Cortex of kidney (tissue), 1 donor: ENCODE measurements around the gene CDC42.

Experiments used
- DNase-seq: peaks from one replicate; lab custom pipeline; 2025; lab: John Stamatoyannopoulos, UW

The CDC42 gene

DNA sequence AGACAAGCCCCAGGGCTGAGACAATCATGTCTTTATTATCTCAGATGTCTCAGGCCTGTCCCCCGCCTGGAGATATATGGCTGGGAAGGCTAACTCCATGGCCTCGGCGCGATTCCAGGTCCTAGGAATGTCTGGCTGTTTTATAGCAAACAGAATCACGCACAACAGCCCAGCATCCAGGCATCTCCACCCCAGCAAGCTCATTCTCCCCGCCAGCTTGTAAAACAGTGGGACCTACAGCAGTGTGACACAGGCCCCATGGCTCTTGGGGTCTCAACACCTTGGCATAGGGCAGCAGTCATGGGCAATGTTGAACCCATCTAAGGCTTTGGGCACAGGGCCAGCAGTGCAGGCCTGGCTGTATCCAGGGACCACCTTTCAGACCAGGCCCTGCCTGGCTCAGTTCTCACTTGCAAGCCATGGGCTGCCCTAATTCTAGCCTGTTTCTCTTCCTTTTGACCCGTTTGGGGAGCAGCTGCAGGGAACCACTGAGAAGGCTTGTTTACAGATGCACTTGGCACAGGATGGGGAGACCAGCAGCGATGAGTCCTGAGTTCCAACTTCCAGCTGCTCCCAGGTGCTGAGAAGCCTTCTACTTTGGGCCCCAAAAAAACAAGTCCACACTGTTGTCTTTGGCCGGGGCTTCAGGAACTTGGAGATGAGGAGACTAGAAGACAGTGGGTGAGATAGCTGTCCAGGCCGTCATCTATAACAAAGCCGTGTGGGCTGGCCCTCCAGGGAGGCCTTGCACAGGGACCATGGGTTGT, 56.0 kb downstream of the CDC42 start:
- no peak for DNase-seq

DNA sequence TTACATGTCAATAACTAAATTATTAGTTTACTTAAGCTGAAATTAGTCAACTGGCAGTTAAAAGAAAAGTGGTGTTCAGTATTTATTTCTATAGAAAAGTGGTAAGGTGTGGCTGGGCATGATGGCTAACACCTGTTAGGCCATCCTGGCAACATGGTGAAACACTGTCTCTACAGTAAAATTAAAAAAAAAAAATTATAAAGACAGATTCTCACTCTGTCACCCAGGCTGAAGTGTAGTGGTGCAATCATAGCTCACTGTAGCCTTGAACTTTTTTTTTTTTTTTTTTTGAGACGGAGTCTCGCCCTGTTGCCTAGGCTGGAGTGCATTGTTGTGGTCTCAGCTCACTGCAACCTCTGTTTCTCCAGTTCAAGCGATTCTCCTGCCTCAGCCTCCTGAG, 57.5 kb downstream of the CDC42 start:
- DNase-seq = no peak

DNA sequence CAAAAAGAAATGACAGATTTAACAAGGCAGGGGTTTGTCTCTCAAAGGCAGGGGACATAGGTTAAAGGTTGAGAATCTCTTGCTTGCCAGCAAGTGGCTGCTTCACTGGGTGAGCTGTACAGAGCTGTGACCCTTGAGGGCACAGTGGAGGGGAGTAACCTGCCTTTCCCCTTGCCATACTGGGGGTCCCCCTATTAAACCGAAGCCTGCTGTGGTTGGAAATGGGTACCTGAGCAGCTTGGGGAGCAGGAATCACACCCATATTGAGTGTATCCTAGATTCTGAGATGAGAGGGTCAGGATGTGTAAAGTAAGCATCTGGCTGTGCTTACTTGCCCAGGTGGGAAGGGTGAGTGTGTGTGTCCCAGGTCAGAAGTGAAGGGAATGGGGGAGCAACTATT, 58.6 kb downstream of the CDC42 start:
- no peak for DNase-seq

DNA sequence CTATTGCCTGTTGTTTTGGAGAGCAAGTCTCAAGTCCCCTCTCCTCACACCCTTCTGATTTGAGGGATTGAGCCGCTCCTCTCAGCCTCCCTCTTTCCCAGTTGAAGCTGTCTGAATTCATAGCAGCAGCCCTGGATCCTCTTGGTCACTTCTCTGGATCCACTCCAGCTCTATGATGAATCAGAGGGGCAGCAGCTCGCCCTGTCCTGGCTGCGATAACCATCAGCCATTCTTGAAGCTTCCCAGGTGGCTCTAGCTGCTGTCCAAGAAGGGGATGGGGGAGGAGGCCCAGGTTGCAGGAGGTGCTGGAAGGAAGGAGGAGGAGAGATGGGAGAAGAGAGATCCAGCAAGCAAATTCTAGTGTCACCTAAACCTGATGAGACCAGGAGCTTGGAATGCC, 59.1 kb downstream of the CDC42 start:
- no peak for DNase-seq

DNA sequence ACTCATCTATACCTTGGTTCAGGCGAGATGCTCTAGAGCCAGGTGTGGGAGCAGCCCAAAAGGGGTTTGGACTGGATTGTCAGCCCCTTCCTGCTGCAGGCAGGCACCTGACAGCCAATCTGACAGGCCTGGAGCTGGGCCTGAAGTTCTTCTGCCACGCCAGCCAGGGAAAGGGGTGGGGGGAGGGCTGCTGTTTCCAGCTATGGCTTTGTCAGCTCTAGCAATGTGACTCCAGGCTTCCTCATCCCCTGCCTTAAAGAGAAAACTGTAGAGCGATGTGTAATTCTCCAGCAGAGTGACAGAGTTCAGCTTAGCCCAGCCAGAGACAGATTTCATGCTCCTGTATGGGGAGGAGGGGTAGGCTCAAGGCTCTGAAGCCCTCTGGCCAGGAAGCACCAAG, 60.0 kb downstream of the CDC42 start:
- DNase-seq = no peak

DNA sequence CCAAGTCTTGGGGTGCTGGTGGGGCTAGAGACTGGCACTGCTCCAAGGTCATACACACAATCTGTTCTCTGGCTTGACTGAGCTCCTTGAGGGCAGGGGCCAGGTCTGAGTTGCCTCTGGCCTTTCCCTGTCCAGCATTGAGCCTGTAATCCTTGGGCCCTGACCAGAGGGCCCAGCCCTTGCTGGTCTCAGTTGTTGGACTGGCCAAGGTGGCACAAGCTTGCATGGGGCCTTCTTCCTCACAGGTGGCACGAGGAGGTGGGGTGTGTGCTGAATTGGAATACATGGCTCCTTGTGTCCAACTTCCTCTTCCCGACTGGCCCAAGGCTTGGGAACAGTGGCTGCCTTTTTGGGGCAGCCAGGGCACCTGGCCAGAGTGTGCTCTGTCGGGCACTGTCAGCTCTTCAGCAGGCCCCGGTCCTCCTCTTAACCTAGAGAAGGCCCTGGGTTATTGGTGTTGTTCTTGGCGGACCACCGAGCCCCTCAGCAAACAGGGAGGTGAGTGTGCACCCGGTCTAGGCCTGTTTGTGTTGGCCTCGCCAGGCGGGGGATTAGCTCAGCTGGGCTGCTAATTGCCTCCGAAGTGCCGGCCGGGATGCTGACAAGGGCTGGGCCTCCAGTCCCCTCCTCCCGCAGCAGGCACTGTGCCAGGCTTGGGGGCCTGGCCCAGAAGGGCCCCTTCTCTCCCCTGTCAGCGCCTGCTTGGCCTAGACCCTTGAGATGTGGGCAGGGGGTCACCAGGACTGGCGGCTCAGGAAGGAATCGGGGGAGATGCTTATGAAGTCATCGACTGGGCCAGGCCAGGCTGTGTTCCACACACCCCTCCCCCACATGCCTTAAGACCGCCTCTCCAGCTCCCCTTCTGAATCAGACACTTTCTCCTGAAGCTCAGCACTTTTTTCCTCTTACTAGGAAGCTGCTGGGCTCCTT, 61.8 kb downstream of the CDC42 start:
- no peak for DNase-seq

DNA sequence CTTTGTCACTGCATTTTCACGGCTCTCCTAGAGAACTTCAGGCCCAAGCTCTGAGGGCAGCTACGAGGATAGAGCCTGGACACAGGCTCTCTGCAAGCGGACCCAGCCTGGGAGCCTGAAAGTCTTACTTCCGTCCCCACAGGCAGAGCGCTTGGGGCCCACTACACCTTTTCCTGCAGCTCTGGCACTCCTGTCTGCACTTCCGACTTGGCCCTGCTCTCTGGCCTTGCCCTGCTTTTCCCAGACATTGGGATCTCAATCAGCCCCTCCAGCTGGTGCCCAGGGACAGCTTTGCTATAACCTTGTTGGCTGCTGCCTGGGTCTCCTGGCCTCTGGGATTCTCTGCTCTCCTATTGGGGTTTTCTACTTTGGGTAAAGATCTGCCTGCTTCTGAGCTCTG, 62.8 kb downstream of the CDC42 start:
- DNase-seq = no peak

DNA sequence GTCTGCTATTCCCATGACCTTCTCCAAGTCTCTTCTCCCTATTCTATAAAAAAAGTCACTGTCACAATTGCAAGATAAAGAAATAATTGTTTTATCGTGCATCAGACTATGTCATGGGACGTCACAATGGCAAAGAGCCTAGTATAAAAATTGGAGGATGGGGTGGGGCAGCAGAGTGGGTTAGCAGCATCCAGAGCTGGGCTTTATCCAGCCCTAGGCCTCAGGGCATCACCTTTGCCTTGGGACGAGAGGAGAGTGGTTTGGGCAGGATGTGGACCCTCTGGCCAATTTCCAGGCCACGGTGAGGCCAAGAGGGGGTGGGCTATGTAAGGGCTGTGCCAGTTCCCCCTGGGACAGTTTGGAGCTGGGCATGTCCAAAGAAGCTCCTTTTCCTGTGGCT, 64.7 kb downstream of the CDC42 start:
- no peak for DNase-seq

DNA sequence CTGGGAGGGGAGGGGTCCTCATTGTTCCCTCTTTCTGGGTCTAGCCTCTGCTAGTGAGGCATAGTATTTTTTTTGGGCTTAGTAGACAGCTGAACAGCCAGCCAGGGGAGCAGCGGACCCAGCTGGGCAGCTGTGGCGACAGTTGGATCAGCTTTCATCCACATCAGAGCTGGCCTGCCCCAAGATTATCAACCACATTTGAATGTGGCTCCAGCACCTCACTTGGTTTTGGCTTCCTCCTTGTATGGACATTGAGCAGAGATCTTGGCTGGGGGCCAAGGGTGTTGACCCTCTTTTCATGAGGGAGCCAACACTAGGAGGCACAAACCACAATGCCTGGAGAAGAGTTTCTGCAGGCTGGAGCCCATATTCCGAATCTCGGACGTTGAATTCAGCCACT, 65.3 kb downstream of the CDC42 start:
- DNase-seq = no peak

DNA sequence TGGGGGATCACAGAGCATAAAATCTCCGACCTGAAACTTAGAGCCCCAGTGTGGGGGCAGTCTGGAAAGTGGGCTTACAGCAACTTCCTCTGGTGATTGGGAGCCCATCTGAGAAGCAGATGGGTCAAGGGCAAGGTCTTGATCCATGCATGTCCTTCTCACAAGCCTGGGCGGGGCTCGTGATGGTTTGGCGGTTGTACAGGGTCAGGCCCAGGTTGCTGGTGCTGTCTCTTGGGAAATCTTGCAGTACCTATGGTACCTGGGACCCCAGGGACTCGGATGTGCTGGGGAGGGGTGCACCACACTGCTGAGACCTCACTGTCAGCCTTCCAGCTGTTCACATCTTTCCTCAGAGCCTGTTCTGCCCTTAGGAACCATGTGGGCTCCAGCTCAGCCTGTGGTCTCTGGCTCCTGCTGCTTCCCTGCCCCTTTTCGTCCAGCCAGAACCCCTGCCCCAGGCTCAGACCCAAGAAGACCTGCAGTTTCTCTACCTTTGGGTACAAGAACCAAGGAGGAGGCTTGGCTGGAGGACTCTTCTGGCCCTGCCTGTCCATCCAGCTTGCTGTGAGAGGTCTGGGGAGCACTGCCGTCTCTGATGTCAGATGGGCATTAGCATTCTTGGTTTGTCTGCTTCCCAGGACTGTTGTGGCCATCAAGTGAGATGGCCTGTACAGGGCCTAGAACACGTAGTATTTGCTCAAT, 65.9 kb downstream of the CDC42 start:
- no peak for DNase-seq

DNA sequence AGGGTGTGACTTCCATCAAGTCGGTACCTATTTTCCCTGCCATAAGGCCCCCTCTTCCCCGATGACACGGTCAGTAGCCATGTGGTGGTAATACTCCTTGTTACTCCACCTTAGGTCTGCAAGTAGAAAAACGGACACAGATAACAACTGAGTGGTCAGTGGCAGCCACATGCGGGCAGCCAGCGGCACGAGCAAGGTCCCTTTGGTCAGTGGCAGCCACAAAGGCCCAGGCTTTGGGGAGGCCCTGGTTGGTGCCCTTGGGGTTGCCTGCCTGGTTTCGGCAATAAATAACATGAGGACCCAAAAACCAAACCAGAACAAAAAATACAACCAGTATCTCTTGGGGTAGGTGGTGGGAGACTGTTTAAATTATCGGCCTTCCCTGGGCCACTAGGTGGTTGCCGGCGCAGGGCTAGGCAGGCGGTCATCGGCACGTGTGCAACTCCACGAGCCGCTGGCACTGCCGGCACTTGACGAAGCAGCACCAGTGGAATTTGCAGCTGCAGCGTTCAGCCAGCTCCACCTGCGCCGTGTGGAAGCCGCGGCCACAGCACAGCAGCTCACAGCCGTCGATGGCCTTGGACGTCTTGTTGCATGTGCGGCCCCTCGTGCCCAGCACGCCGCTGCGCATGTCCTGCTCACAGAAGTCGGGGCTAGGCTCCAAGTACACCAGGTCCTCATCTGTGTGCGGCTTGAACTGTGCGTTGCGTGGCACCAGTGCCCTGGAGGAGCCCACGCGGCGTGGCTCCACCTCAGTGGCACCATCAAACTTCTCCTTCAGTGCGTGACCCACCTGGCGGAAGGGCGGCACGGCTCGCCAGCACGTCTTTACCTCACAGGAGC, 67.3 kb downstream of the CDC42 start:
- no peak for DNase-seq

DNA sequence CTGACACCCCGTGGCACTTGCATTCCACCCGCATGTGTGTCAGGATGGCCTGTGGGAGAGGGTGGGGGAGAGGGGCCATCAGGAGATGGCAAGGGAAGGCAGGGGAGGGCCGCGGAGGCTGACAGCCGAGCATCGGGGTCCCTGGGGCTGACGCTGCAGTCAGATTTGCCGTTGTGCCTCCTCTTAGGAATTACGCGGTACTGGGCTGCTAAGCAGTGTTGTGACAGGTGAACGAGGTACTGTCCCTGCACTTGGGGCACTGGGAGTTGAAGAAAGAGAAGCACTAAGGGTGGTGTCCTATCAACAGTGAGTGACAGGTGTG, 67.9 kb downstream of the CDC42 start:
- no peak for DNase-seq

DNA sequence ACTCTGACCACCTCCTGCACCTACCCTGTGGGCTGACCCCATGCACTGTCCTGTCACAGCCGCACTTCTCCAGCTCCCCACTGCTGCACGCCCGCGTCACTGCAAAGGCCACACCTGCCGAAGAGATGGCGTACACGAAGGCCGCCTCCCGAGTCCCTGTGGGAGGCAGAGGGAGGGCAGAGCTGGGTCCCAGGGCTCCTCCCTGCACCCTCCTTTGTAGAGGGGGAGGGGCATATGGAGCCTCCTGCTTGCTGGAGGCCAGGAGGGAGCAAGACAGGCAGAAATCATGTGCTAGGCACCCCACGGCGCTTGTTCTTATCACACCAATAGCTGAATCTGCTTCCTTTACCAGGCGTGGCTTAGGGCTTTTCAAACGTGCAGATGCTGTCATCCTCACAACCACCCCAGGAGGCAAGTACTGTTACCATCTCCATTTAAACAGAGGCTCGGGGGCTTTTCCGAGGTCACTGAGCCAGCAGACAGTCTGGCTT, 69.0 kb downstream of the CDC42 start:
- DNase-seq = no peak

DNA sequence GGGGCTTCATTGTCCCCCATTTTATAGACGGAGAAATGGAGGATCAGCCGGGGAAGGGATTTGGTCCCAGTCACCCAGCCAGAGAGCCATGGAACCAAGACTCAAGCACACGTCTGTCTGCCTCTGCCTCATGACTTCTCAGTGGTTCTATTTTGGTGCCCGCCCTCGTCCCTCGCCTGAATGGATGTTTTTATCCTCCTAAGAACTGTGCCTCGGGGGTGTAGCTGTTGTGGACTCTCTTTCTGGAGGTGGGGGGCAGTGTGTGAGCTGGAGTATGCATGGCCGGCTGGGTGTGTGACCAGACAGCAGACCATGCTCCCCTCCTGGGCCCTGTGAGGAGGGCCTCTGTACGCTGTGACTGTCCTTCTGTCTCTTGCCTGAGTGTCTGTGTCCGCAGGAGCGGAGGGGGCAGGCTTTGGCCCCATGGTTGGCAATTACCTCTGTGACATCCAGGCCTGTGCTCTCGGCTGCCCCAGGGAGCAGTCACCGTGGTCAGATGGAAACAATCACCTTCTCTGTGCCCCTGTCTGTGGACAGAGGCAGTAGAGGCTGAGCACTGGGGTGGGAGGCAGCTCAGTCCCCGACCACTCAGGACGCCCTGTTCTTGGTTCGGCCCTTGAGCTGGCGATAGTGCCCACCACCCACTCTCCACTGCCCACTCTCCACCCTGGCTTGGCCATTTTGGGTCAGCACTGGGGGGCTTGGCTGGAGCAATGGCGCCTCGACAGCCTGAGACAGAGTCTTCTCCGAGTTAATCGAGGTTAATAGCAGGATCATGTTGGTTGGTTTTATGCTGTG, 70.0 kb downstream of the CDC42 start:
- DNase-seq = no peak

DNA sequence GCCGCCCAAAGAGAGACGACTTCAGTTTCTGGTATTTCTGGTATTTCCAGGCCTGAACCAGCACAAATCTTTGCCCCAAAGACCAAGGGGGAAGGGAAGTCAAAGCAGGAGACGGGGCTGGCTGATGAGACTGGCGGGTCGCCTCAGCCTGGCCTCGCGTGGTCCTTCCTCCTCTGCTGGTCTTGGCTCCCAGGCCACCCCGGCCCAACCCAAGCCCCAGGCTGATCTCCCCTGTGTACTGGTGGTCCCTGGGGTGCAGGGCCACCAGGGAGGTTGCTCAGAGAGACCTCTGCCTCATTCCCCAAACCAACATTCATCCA, 70.5 kb downstream of the CDC42 start:
- no peak for DNase-seq

DNA sequence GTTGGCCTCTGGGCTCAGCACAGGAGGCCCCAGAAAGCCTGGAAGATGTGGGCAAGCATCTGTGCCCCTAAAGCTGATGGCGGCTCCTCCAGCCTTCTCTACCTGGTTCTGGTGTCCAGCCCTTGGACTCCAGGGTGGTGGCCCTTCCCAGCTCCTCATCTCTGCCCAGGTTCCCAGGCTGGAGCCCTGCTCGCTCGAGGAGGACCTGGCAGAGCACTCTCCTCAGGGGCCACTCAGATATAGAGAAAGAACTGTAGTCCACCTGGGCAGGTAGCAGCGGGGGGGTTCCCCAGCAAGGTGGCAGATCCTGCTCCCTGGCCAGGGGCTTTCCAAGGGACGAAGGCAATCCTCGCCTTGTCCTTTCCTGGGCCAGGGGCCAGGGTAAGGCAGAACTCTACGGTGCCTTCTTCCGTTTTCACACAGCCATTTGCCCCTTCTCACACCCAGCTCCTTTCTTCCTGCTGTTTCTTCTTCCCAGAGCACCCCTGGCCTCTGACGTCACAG, 71.4 kb downstream of the CDC42 start:
- no peak for DNase-seq

DNA sequence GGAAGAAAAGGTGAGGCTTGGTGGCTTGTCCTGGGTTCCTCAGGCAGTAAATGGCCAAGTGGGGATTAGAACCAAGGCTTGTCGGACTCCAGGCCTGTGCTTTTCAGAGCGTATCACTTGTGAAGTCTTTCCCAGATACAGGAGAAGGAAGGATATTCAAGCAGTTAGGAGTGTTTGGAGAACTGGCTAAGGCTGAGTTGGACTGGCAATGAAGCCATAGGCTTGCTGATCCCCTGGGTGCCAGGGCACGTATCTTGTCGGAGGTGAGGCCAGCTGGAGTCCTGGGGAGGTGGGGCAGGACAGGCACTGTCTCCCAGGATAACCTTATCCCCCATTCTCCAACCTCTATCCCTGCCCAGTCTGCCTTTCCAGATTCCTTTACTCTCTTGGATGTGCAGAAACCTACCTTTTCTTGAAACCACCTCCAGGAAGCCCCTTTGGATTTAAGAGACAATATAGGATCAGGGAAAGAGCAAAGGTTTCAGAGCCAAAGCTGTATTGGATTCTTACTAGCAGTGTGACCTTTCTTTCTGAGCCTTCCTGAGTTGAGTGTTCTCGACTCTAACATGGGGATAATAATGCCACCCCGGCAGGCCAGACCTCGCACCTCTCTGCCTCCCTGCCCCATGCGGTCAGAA, 72.2 kb downstream of the CDC42 start:
- DNase-seq = no peak

DNA sequence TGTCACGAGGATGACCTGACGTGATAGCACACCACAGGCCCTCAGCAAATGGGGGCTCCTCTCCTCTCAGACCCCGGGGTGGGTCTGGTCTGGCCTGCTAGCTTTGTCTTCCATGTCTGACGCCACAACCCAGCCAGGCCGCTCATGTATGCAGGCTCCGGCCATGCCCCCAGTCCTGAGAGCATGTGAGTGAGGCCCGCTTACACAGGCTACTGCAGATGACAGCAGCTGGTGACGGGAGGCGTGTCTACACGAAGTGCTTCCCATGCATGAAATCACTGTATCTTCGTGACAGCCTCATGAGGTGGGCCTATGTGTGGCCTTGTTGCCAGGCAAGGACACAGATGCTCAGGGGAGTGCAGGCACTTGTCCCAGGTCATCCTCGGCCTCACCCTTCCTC, 74.0 kb downstream of the CDC42 start:
- no peak for DNase-seq

DNA sequence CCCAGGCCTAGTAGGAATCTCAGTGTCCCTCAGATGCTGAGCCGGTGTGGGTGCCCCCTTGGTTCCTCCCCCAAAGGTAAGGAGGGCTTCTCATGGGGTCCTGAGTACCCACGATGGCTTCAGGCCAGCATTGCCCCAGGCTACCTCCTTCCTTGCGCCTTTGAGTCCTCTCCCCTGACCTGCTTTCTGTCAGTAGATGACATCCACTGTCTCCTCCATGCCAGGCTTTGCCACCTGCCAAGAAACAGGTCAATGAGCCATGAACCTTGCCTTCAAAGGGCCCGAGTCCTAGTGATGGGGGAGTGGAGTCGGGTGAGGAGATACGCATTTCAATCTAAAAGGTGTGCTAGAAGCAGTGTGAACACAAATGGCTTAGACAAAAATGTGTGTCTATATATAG, 74.7 kb downstream of the CDC42 start:
- no peak for DNase-seq

DNA sequence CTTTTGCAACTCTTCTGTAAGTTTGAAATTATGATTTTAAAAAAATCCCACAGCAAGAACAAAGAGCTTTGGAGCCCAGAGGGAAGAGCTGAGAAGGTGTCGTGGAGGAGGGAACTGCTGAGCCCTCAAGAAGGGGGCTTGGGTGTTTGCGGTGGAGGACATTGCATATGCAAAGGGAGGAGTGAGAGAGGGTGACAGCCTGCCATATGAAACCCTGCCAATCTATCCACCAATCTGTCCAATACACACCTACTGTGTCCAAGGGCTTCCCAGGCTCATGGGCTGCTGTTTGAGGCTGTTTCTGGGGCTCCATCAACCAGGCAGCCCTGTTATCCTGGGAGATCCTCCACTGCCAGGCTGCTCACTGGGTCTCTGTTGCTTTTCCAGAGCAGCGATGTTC, 75.2 kb downstream of the CDC42 start:
- no peak for DNase-seq
